ENCODE measurements around the gene MRPL23.

GRCh38 chr11:1998861-1999260 lies 51.7 kb downstream of the MRPL23 start:
- no peak for TF ChIP-seq CTCF (IDR thresholded peaks at IDR 0.05)
- TF ChIP-seq POLR2A (IDR thresholded peaks at IDR 0.05): no peak
